ENCODE data around the gene BAIAP2.

DNA sequence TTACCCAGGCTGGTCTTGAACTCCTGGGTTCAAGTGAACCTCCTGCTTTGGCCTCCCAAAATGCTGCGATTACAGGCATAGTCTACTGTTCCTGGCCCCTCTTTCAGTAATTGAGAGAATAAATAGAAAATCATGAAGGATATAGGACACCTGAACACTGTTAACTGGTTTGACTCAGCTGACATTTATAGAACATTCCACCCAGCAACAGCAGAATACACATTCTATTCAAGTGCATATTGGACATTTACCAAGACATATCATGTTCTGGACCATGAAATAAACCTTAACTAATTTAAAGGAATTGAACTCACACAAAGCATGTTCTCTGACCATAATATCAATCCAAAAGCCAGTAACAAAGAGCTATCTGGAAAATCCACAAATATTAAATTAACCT, 19.8 kb upstream of the BAIAP2 start:
- TF ChIP-seq, protein P1, sequence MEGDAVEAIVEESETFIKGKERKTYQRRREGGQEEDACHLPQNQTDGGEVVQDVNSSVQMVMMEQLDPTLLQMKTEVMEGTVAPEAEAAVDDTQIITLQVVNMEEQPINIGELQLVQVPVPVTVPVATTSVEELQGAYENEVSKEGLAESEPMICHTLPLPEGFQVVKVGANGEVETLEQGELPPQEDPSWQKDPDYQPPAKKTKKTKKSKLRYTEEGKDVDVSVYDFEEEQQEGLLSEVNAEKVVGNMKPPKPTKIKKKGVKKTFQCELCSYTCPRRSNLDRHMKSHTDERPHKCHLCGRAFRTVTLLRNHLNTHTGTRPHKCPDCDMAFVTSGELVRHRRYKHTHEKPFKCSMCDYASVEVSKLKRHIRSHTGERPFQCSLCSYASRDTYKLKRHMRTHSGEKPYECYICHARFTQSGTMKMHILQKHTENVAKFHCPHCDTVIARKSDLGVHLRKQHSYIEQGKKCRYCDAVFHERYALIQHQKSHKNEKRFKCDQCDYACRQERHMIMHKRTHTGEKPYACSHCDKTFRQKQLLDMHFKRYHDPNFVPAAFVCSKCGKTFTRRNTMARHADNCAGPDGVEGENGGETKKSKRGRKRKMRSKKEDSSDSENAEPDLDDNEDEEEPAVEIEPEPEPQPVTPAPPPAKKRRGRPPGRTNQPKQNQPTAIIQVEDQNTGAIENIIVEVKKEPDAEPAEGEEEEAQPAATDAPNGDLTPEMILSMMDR (IDR thresholded peaks at IDR 0.05; ENCODE audit: low read length), result no peak
- TF ChIP-seq EZH2 (optimal IDR thresholded peaks at IDR 0.05; ENCODE audit: low read depth, low read length) (no peak), EZH2phosphoT487 (IDR thresholded peaks at IDR 0.05; ENCODE audit: low read length) (no peak)
